Ectodermal cell (in vitro differentiated cells): ENCODE measurements around the gene XIRP1.
A peak's percentile ranks its signal among the peaks of the same experiment; 100 is the strongest.

ENCODE experiments used
- H3K27ac ChIP-seq: 2 replicates; pipeline ENCODE4 v1.7.0; 2013; ENCODE audit warnings: mild to moderate bottlenecking, low read depth, low read length; ENCODE audit not compliant: insufficient read depth, poor library complexity, severe bottlenecking
- H3K27me3 ChIP-seq: 2 replicates; pipeline ENCODE4 v1.7.0; 2013; ENCODE audit warnings: mild to moderate bottlenecking, low read length; ENCODE audit not compliant: insufficient read depth, control insufficient read depth, poor library complexity, severe bottlenecking
- H3K36me3 ChIP-seq: one replicate; pipeline ENCODE4 v1.7.0; 2013; ENCODE audit warnings: low read length; ENCODE audit not compliant: control insufficient read depth, insufficient read depth
- H3K4me1 ChIP-seq: one replicate; pipeline ENCODE4 v1.7.0; 2013; ENCODE audit warnings: low read length; ENCODE audit not compliant: control insufficient read depth, insufficient read depth
- H3K4me3 ChIP-seq: 2 replicates; pipeline ENCODE4 v1.7.0; 2013; ENCODE audit warnings: low read depth, low read length, control low read depth; ENCODE audit not compliant: insufficient read depth
- H3K9me3 ChIP-seq: 2 replicates; pipeline ENCODE4 v1.7.0; 2013; ENCODE audit warnings: mild to moderate bottlenecking, low read length, moderate library complexity; ENCODE audit not compliant: control insufficient read depth
- WGBS, 2 experiments: methylation state at CpG; one replicate each; pipeline ENCODE4 v1.1.7; 2013; ENCODE audit warnings: missing lambda C conversion rate in 2 of 2; 5-methylcytosine and 5-hydroxymethylcytosine counted together

The XIRP1 gene

DNA sequence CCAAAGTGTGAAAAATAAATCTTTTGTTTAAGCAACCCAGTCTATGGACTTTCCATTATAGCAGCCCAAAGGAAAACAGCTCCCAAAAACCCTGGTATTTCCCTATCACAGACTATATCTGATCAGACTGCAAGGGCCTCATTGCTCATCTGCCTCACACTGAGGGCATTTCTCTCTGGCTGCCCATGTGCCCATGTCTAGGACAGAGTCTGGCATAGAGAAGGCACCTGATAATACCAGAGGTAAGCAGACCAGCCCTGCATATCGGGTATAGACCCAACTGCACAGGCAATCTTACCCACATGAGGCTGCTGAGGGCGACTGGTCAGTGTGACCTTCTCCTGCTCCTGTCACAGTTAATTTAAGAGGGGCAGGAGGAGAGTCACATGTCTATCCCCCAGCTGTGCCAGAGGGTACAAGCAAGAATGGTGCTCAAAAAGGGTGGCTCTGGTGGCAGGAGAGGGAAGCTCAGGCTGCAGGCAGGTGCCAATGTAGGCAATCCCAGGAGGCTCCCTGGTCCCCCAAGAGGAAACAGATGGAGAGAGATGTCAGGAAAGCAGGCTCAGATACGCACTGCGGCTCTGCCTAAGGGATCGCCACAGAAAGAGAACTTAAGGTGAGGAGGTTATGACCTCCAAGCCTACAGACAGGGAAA, 42.1 kb downstream of the XIRP1 start:
- no peaks in the 10 kb centered on the region for H3K9me3 ChIP-seq
- peaks cover 70% of the 10 kb centered on the region for H3K4me1 ChIP-seq
- peak overlapping the region; percentile 65 for H3K27ac ChIP-seq
- H3K36me3 ChIP-seq: no peaks in the 10 kb centered on the region
- WGBS, 2 experiments: 80 to 82% methylated on average over 5 of the region's 5 CpGs
- H3K4me3 ChIP-seq: no peak overlapping the region
- H3K27me3 ChIP-seq: peaks cover 9% of the 10 kb centered on the region

- H3K27ac ChIP-seq: no peak overlapping the region
- peaks cover 70% of the 10 kb centered on the region for H3K4me1 ChIP-seq
- no peak overlapping the region for H3K4me3 ChIP-seq
- H3K27me3 ChIP-seq: peaks cover 9% of the 10 kb centered on the region
- WGBS, 2 experiments: 88 to 89% methylated on average over 3 of the region's 3 CpGs
- H3K36me3 ChIP-seq: no peaks in the 10 kb centered on the region
- H3K9me3 ChIP-seq: no peaks in the 10 kb centered on the region
Observed at GRCh38 chr3:39149498-39150147, 42.8 kb downstream of the XIRP1 start.

GRCh38 chr3:39149059-39149455, 43.3 kb downstream of the XIRP1 start:
- peaks cover 9% of the 10 kb centered on the region for H3K27me3 ChIP-seq
- H3K36me3 ChIP-seq: no peaks in the 10 kb centered on the region
- H3K9me3 ChIP-seq: no peaks in the 10 kb centered on the region
- no peak overlapping the region for H3K27ac ChIP-seq
- no peak overlapping the region for H3K4me3 ChIP-seq
- H3K4me1 ChIP-seq: peaks cover 65% of the 10 kb centered on the region
- WGBS, 2 experiments: 89 to 91% methylated on average over 4 of the region's 4 CpGs

DNA sequence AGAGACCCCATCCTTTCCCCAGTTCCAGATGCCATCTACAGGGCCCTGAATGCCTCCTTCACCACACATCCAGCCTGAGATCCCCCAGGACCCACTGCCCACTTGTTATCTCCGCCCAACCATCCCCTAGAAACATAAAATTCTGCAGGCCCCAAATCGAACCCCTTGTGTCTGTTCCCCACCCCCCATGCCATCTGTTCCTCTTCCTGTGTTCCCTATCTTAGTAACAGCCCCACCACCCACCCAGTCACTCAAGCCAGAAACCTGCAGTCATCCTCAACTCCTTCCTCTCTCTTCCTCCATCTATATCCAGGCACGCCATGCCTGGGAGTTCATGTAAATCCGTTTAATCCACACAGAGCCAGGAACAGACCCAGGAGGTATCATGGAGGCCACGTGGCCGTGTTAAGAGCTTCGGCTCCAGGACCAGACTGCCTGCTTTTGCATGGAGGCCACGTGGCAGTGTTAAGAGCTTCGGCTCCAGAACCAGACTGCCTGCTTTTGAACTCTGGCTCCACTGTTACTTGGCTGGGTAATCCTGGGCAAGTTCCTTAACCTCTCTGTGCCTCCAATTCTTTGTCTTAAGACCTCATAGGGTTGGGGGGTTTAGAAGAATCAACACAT, 43.8 kb downstream of the XIRP1 start:
- Histone ChIP-seq H3K27ac (no peak overlapping the region), H3K4me1 (peaks cover 65% of the 10 kb centered on the region), H3K27me3 (peaks cover 9% of the 10 kb centered on the region), H3K36me3 (no peaks in the 10 kb centered on the region), H3K9me3 (no peaks in the 10 kb centered on the region), H3K4me3 (no peak overlapping the region)
- 71 to 74% methylated on average over 9 of the region's 9 CpGs for WGBS, 2 experiments

- Histone ChIP-seq H3K36me3 (no peaks in the 10 kb centered on the region), H3K9me3 (no peaks in the 10 kb centered on the region), H3K27ac (no peak overlapping the region), H3K4me1 (peaks cover 65% of the 10 kb centered on the region), H3K4me3 (no peak overlapping the region), H3K27me3 (peaks cover 7% of the 10 kb centered on the region)
- WGBS, 2 experiments: 69 to 70% methylated on average over 9 of the region's 9 CpGs
Observed at GRCh38 chr3:39147711-39148434, 44.5 kb downstream of the XIRP1 start.

DNA sequence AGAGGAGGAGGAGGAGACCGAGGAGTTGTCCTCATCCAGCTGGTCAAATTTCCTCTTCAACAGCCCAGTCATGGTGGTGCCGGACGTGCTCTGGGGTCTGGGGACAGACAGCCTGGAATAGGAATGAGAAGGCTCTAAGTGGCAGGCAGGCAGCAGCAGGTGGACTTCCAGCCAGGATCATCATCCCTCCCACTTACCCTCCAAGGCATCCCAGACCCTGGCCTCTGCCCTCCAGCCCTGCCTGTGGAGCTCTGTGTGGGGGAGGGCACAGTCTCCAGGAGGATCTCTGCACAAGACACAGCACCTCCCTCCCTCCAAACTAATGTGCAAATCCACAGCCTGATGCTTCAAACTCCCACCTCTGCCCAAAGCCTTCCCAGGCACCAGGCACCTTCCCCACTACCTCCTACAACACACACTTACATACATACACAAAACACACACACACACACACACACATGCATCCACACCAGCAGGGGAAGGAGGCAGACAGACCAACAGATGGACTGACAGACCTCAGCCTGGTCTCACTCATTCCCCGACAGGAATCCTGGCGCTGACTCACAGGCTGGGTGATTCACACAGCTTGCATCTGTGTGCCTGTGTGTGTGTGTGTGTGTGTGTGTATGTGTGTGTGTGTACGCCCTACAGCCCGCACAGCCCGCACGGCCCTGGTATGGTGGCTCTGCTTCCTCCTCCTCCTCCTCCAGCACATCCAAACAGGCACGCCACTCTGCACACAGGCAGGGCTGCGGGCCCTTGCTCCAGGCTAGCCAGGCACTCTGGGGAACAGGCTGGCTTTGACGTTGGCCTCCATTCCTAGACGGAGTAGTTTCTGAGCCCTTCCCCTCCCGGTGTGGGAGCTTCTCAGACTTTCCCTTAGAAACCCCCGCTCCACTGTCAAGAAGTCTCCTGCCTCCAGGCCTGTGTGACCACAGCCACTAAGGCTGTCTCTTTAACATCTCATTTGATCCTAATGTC, 45.5 kb downstream of the XIRP1 start:
- Histone ChIP-seq H3K27me3 (no peaks in the 10 kb centered on the region), H3K4me3 (no peak overlapping the region), H3K4me1 (peaks cover 56% of the 10 kb centered on the region), H3K9me3 (no peaks in the 10 kb centered on the region), H3K27ac (no peak overlapping the region), H3K36me3 (no peaks in the 10 kb centered on the region)
- 74 to 81% methylated on average over 14 to 15 of the region's 15 CpGs for WGBS, 2 experiments

GRCh38 chr3:39146083-39146501, 46.3 kb downstream of the XIRP1 start:
- Histone ChIP-seq H3K4me1 (peaks cover 48% of the 10 kb centered on the region), H3K27me3 (no peaks in the 10 kb centered on the region), H3K27ac (no peak overlapping the region), H3K4me3 (no peak overlapping the region), H3K36me3 (no peaks in the 10 kb centered on the region), H3K9me3 (no peaks in the 10 kb centered on the region)
- WGBS, 2 experiments: 86 to 89% methylated on average over 11 of the region's 11 CpGs

- Histone ChIP-seq H3K36me3 (no peaks in the 10 kb centered on the region), H3K27me3 (no peaks in the 10 kb centered on the region), H3K4me3 (no peak overlapping the region), H3K4me1 (peaks cover 35% of the 10 kb centered on the region), H3K9me3 (no peaks in the 10 kb centered on the region), H3K27ac (no peak overlapping the region)
- WGBS, 2 experiments: 96% methylated on average over 22 to 23 of the region's 23 CpGs
Observed at GRCh38 chr3:39144748-39145380, 47.5 kb downstream of the XIRP1 start.

GRCh38 chr3:39144095-39144747, 48.2 kb downstream of the XIRP1 start:
- H3K4me1 ChIP-seq: peaks cover 29% of the 10 kb centered on the region
- no peaks in the 10 kb centered on the region for H3K27me3 ChIP-seq
- H3K36me3 ChIP-seq: no peaks in the 10 kb centered on the region
- no peak overlapping the region for H3K4me3 ChIP-seq
- 91 to 92% methylated on average over 20 of the region's 20 CpGs for WGBS, 2 experiments
- no peak overlapping the region for H3K27ac ChIP-seq
- no peaks in the 10 kb centered on the region for H3K9me3 ChIP-seq
